VCaP (cell line): ENCODE data around the gene SARM1.
A peak's percentile ranks its signal among the peaks of the same experiment; 100 is the strongest.

Experiments
- H3K27ac ChIP-seq: fragments of 450-650 bp; 2 replicates; pipeline ENCODE4 v1.5.1; 2017
- CTCF ChIP-seq: fragments of 450-650 bp; conservative IDR thresholded peaks from 2 replicates; pipeline ENCODE4 v1.5.1; 2017; ENCODE audit warnings: mild to moderate bottlenecking, moderate library complexity

The SARM1 gene

GRCh38 chr17:28404812-28405570, 33.5 kb downstream of the SARM1 start:
- TF ChIP-seq CTCF, result 0 out of 2 replicates have a peak, but pooled peaks have one; percentile 13
- H3K27ac ChIP-seq, result peak overlapping the region; percentile 93

- peak within 1 kb of the TSS; percentile 93 for H3K27ac ChIP-seq
These were observed 34.4 kb downstream of the SARM1 start, which contains the start of gene SLC46A1 for GRCh38 chr17:28405632-28406472. Gene SLC46A1 (minus strand): TSS chr17:28406212. CDS start chr17:28406114, 98 bp downstream.

GRCh38 chr17:28406473-28406814, 35.0 kb downstream of the SARM1 start:
- TF ChIP-seq CTCF, result no peak
- peak overlapping the region; percentile 93 for H3K27ac ChIP-seq

More at GRCh38 chr17:28405632-28406472, 34.4 kb downstream of the SARM1 start, which contains the start of gene SLC46A1:
- no peak for TF ChIP-seq CTCF

- no peak for TF ChIP-seq CTCF
- peak overlapping the region; percentile 93; the same call in 1 of the 2 replicates for H3K27ac ChIP-seq
These were observed 35.9 kb downstream of the SARM1 start for GRCh38 chr17:28407130-28407973.

- no peak overlapping the region for H3K27ac ChIP-seq
- TF ChIP-seq CTCF, result no peak
These were observed 36.4 kb downstream of the SARM1 start for GRCh38 chr17:28407974-28408306.

GRCh38 chr17:28412099-28412498, 40.6 kb downstream of the SARM1 start:
- no peak overlapping the region for H3K27ac ChIP-seq
- no peak for TF ChIP-seq CTCF
